ENCODE results near the gene PLEKHG7.

Gene PLEKHG7

DNA sequence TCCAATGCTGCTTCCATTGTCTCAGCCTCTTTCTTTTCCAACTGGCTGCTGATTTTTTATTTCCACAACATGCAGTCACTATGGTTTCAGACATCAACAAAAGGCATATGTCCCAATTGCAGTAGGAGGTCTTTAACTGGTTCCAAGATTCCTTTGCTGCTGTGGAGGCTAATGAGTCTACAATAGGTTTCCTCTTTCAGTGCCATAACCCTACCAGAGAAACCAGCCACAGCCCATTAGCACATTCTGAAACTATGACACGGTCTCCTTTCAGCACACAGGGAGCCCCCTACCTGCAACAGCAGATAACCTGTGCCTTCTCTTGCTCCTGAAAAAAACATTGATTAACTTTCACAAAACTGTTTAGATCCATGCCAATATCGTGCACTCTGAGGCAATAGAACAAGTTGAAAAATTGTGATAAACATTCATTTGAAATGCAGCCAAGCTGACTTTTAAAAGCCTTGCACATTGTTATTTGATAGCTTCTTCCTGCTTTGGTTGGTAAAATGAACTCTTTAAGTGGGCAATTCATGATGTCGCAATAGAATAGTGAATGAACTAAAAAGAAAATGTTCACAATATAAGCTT is 32.4 kb downstream of the PLEKHG7 start:
- no peak overlapping the region for H3K9ac ChIP-seq (ENCODE audit: low read depth, low read length)
- H3K27me3 ChIP-seq (ENCODE audit: insufficient read depth, low read length, poor library complexity) = no peaks in the 10 kb centered on the region
- ATAC-seq (ENCODE audit: insufficient read depth, low read depth) = no peak; the same call in 2 of the 3 replicates
- H3K9me3 ChIP-seq (ENCODE audit: insufficient read depth, low read length, severe bottlenecking) = no peaks in the 10 kb centered on the region
- H3K36me3 ChIP-seq (ENCODE audit: insufficient read depth, low read length) = no peaks in the 10 kb centered on the region
- no peak overlapping the region for H3K4me2 ChIP-seq (ENCODE audit: insufficient read depth, low read length)
- no peak for TF ChIP-seq EZH2 (IDR thresholded peaks at IDR 0.05; ENCODE audit: borderline replicate concordance, low read depth, low read length, severe bottlenecking)
- TF ChIP-seq, protein P1, sequence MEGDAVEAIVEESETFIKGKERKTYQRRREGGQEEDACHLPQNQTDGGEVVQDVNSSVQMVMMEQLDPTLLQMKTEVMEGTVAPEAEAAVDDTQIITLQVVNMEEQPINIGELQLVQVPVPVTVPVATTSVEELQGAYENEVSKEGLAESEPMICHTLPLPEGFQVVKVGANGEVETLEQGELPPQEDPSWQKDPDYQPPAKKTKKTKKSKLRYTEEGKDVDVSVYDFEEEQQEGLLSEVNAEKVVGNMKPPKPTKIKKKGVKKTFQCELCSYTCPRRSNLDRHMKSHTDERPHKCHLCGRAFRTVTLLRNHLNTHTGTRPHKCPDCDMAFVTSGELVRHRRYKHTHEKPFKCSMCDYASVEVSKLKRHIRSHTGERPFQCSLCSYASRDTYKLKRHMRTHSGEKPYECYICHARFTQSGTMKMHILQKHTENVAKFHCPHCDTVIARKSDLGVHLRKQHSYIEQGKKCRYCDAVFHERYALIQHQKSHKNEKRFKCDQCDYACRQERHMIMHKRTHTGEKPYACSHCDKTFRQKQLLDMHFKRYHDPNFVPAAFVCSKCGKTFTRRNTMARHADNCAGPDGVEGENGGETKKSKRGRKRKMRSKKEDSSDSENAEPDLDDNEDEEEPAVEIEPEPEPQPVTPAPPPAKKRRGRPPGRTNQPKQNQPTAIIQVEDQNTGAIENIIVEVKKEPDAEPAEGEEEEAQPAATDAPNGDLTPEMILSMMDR (IDR thresholded peaks at IDR 0.05; ENCODE audit: borderline replicate concordance, extremely low read depth, low read length, poor library complexity, severe bottlenecking) = no peak
- H3K79me2 ChIP-seq (ENCODE audit: insufficient read depth, low read length) = no peaks in the 10 kb centered on the region
- DNase-seq = no peak
- no peaks in the 10 kb centered on the region for H4K20me1 ChIP-seq (ENCODE audit: insufficient read depth, low read length)
- H3K4me1 ChIP-seq (ENCODE audit: insufficient read depth, low read length) = no peaks in the 10 kb centered on the region
- H2AFZ ChIP-seq (ENCODE audit: low read depth, low read length) = no peak overlapping the region
- no peak overlapping the region for H3K4me3 ChIP-seq (ENCODE audit: low read depth in 1 of 2, low read length in 2 of 2)
- no peak overlapping the region for H3K27ac ChIP-seq (ENCODE audit: low read length)

DNA sequence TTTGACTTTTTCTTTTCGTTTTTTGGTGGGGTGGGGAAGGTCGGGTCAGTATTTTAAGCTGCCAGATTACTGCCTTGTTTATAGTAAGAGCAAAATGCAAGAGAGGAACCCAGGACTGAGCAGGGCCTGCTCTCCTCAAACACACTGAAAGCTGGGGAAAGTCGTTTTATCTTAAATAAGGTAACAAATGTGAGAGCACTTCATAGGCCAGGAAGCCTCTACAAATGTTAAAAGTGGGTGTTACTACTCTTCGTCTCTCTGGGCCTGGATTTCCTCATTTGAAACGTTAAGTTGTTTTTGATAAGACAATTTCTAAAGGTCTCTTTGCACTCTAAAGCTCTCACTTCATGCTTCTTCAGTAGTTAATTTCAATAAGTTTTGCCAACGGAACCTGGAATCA is 33.8 kb downstream of the PLEKHG7 start:
- no peak overlapping the region for H3K4me3 ChIP-seq (ENCODE audit: low read depth in 1 of 2, low read length in 2 of 2)
- H3K9me3 ChIP-seq (ENCODE audit: insufficient read depth, low read length, severe bottlenecking) = no peaks in the 10 kb centered on the region
- H3K4me1 ChIP-seq (ENCODE audit: insufficient read depth, low read length) = no peaks in the 10 kb centered on the region
- no peaks in the 10 kb centered on the region for H3K79me2 ChIP-seq (ENCODE audit: insufficient read depth, low read length)
- DNase-seq (no peak), ATAC-seq (ENCODE audit: insufficient read depth, low read depth) (no peak)
- H4K20me1 ChIP-seq (ENCODE audit: insufficient read depth, low read length) = no peaks in the 10 kb centered on the region
- H3K4me2 ChIP-seq (ENCODE audit: insufficient read depth, low read length) = no peak overlapping the region
- H3K36me3 ChIP-seq (ENCODE audit: insufficient read depth, low read length) = no peaks in the 10 kb centered on the region
- H3K9ac ChIP-seq (ENCODE audit: low read depth, low read length) = no peak overlapping the region
- H3K27ac ChIP-seq (ENCODE audit: low read length) = no peak overlapping the region
- H3K27me3 ChIP-seq (ENCODE audit: insufficient read depth, low read length, poor library complexity) = no peaks in the 10 kb centered on the region
- no peak overlapping the region for H2AFZ ChIP-seq (ENCODE audit: low read depth, low read length)
- TF ChIP-seq, protein P1 (IDR thresholded peaks at IDR 0.05; ENCODE audit: borderline replicate concordance, extremely low read depth, low read length, poor library complexity, severe bottlenecking) = no peak
- TF ChIP-seq EZH2 (IDR thresholded peaks at IDR 0.05; ENCODE audit: borderline replicate concordance, low read depth, low read length, severe bottlenecking) = no peak

DNA sequence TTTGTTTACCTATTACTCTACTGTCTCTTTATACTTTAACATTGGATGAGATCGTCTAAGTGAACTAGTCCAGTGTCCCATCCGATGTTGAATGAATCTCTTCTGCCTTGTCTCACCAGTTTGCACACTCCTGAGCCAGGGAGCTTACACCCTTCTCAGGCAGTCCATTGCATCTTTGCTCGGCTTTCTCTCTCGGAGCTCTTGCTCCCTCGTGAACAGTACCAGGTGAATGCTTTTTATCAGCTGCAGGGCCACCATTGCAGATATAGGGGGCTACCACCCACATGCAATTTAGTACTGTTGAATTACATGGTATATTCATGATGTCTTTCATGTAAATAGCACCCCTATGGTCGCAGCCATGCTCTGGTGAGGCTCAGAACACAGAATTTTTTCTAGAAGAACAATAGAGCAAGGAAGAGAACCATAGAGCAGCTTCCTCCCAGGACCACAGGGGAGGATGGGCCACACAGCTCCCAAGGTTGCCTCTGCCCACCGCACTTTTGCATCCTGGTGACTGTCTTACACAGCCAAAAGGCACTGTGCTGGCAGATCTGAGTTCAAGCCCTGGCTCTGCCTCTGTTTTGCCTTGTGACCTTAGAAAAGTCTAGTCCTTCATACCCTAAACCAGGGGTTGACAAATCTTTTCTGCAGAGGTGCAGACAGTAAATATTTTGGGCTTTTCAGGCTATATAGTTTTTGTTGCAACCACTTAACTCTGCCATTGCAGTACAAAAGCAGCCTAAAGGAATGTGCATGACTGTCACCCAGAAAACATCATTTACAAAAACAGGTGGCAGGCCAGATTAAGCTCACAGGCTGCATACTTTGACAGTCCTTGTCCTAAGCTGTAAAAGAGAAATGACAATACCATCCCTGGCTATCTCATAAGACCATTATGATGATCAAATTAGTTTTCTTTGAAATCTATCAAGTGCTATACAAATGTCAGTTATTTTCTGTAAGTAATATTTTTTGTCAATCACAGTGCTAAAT is 35.4 kb downstream of the PLEKHG7 start:
- Histone ChIP-seq H3K27me3 (ENCODE audit: insufficient read depth, low read length, poor library complexity) (no peaks in the 10 kb centered on the region), H3K4me3 (ENCODE audit: low read depth in 1 of 2, low read length in 2 of 2) (no peak overlapping the region), H3K27ac (ENCODE audit: low read length) (no peak overlapping the region), H3K36me3 (ENCODE audit: insufficient read depth, low read length) (no peaks in the 10 kb centered on the region), H3K79me2 (ENCODE audit: insufficient read depth, low read length) (no peaks in the 10 kb centered on the region), H3K4me2 (ENCODE audit: insufficient read depth, low read length) (no peak overlapping the region), H3K4me1 (ENCODE audit: insufficient read depth, low read length) (no peaks in the 10 kb centered on the region), H3K9me3 (ENCODE audit: insufficient read depth, low read length, severe bottlenecking) (no peaks in the 10 kb centered on the region), H4K20me1 (ENCODE audit: insufficient read depth, low read length) (no peaks in the 10 kb centered on the region), H2AFZ (ENCODE audit: low read depth, low read length) (no peak overlapping the region), H3K9ac (ENCODE audit: low read depth, low read length) (no peak overlapping the region)
- DNase-seq (no peak), ATAC-seq (ENCODE audit: insufficient read depth, low read depth) (peak; percentile 35; the same call in 1 of the 3 replicates)
- TF ChIP-seq, protein P1 (IDR thresholded peaks at IDR 0.05; ENCODE audit: borderline replicate concordance, extremely low read depth, low read length, poor library complexity, severe bottlenecking) = no peak
- TF ChIP-seq EZH2 (IDR thresholded peaks at IDR 0.05; ENCODE audit: borderline replicate concordance, low read depth, low read length, severe bottlenecking) = no peak
